ENCODE results near the gene CA10.

DNA sequence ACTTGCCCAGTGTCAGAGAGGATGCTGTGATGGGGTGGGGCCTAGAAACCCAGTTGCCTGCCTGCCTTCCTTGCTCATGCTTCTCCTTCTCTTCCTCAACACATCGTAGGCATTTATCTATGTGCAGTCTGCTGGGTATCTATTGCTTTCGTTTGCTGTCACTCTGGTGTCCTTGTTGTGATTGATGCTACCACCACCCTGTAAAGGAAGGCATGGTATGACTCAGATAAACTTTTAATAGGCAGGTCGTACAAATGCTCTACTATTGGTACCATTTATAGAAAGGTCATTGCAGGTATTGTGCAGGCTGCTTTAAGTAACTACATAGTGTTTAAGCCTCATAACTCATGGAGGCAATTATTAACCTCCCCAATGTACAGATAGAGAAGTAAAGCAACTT, 529.3 kb downstream of the CA10 start:
- TF ChIP-seq, protein P1, sequence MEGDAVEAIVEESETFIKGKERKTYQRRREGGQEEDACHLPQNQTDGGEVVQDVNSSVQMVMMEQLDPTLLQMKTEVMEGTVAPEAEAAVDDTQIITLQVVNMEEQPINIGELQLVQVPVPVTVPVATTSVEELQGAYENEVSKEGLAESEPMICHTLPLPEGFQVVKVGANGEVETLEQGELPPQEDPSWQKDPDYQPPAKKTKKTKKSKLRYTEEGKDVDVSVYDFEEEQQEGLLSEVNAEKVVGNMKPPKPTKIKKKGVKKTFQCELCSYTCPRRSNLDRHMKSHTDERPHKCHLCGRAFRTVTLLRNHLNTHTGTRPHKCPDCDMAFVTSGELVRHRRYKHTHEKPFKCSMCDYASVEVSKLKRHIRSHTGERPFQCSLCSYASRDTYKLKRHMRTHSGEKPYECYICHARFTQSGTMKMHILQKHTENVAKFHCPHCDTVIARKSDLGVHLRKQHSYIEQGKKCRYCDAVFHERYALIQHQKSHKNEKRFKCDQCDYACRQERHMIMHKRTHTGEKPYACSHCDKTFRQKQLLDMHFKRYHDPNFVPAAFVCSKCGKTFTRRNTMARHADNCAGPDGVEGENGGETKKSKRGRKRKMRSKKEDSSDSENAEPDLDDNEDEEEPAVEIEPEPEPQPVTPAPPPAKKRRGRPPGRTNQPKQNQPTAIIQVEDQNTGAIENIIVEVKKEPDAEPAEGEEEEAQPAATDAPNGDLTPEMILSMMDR (IDR thresholded peaks at IDR 0.05; ENCODE audit: insufficient read depth, low read length, poor library complexity, severe bottlenecking): no peak
- TF ChIP-seq EZH2phosphoT487 (conservative IDR thresholded peaks at IDR 0.05; ENCODE audit: low read length): no peak

Measured in SU-DHL-6 (cell line).